ENCODE results near the gene SYT17. TPM values are rescaled to one million over a fixed set of nuclear protein-coding genes. Genes with fewer than 3 reads are reported as not detected.

The SYT17 gene
- polyA plus RNA-seq, 3 donors = 0.81 to 4.9 (median 1.1) TPM

DNA sequence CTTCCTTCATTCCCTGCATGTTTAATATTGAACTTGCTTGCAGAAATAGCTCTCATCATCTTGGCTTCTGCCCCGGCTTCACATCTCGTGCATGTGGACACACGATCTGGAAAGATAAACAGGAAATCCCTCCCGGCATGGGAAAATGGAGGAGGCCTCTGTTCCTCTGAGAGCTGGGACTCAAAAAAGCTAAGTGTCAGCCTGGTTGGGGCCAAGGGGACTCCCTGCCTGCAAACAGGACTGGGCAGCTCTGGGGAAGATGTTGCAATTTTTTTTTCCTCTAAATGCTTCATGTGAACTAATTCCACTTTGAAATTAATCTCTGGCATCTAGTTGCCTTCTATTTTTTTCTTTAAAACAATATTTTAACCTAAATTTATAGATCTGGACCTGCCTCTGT lies 29.4 kb upstream of the SYT17 start:
- no peaks in the 10 kb centered on the region for H3K36me3 ChIP-seq (replicated peaks in 1 of 2; ENCODE audit: control insufficient read depth in 1 of 2, insufficient read depth in 2 of 2, low read length in 2 of 2)
- peaks cover 32% of the 10 kb centered on the region for H3K4me1 Mint-ChIP-seq
- peak overlapping the region in 1 of 2 donors; percentile 69 for H3K4me3 Mint-ChIP-seq
- H3K27me3 Mint-ChIP-seq (ENCODE audit: low read depth in 3 of 3) = peaks cover 3 to 5% (median 5%) of the 10 kb centered on the region in 3 donors
- H3K9ac ChIP-seq (ENCODE audit: insufficient read depth, low read length, poor library complexity, severe bottlenecking) = no peak overlapping the region
- peak overlapping the region; percentile 47 for H2AFZ ChIP-seq (ENCODE audit: insufficient read depth, low read depth, low read length, poor library complexity, severe bottlenecking)
- 36% methylated on average over 3 of the region's 4 CpGs for WGBS (ENCODE audit: insufficient coverage)
- H3K9me3 ChIP-seq (replicated peaks in 1 of 2; ENCODE audit: control insufficient read depth in 1 of 2, insufficient read depth in 1 of 2, low read length in 2 of 2) = no peaks in the 10 kb centered on the region
- no peaks in the 10 kb centered on the region for H3K36me3 Mint-ChIP-seq
- TF ChIP-seq, protein P1, sequence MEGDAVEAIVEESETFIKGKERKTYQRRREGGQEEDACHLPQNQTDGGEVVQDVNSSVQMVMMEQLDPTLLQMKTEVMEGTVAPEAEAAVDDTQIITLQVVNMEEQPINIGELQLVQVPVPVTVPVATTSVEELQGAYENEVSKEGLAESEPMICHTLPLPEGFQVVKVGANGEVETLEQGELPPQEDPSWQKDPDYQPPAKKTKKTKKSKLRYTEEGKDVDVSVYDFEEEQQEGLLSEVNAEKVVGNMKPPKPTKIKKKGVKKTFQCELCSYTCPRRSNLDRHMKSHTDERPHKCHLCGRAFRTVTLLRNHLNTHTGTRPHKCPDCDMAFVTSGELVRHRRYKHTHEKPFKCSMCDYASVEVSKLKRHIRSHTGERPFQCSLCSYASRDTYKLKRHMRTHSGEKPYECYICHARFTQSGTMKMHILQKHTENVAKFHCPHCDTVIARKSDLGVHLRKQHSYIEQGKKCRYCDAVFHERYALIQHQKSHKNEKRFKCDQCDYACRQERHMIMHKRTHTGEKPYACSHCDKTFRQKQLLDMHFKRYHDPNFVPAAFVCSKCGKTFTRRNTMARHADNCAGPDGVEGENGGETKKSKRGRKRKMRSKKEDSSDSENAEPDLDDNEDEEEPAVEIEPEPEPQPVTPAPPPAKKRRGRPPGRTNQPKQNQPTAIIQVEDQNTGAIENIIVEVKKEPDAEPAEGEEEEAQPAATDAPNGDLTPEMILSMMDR (IDR thresholded peaks at IDR 0.05) = no peak
- peak overlapping the region; percentile 14 to 27 for H3K27ac ChIP-seq (ENCODE audit: low read depth in 1 of 2, low read length in 2 of 2)
- H3K4me2 ChIP-seq (replicated peaks; ENCODE audit: extremely low read depth, low read length, poor library complexity, severe bottlenecking) = no peak overlapping the region
- H3K9me3 Mint-ChIP-seq = peaks cover 0 to 2% (median 0%) of the 10 kb centered on the region in 7 donors
- intact Hi-C loops (cut with micrococcal nuclease) = no loop called here
- no peaks in the 10 kb centered on the region for H3K27me3 ChIP-seq (ENCODE audit: control insufficient read depth in 2 of 2, insufficient read depth in 2 of 2, low read length in 2 of 2)
- no peak overlapping the region for H3K4me3 ChIP-seq (replicated peaks in 1 of 3; ENCODE audit: low read depth in 2 of 3, low read length in 3 of 3)
- H3K27ac Mint-ChIP-seq = peak overlapping the region in 4 of 7 donors; percentile 55 to 84 (median 74)
- DNase-seq = peak in 2 of 3 donors; percentile 26 to 48
- H3K79me2 ChIP-seq (ENCODE audit: insufficient read depth, low read length) = no peaks in the 10 kb centered on the region
- H4K20me1 ChIP-seq (ENCODE audit: insufficient read depth, low read length) = no peaks in the 10 kb centered on the region
- peaks cover 31 to 35% of the 10 kb centered on the region in 2 donors for H3K4me1 ChIP-seq (ENCODE audit: control insufficient read depth in 1 of 2, insufficient read depth in 2 of 2, low read length in 2 of 2)

DNA sequence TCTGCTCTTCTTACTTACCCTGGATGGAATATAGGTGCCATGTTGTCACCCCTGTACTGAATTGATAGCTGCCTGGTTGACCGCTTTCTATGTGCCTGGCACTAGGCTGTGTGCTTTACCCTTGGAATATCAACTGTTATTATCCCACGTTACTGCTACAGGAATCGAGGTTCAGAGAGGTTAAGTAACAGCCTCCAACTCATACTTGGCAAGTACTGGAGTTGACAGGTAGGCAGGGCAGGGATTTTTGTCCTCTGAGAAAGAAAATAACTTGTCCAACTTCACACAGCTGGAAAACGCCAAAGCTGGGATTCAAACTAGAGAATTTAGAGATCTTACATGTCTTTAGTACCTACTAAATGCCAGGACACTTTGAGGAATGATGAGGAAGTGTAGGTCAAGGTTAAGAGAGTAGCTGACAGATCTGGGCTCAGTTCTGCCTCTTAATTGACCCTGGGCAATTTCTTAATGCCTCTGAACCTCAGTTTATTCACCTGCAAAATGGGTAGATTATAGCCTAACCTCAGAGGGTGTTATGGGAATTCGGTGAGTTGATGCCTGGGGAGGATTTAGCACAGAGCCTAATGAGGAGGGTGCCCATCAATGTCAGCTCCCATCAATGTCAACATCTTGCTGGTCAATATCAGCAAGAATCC lies 28.5 kb upstream of the SYT17 start:
- H3K27ac ChIP-seq (ENCODE audit: low read depth in 1 of 2, low read length in 2 of 2) = no peak overlapping the region
- no peaks in the 10 kb centered on the region for H4K20me1 ChIP-seq (ENCODE audit: insufficient read depth, low read length)
- TF ChIP-seq, protein P1 (IDR thresholded peaks at IDR 0.05) = no peak
- H3K9ac ChIP-seq (ENCODE audit: insufficient read depth, low read length, poor library complexity, severe bottlenecking) = no peak overlapping the region
- no peaks in the 10 kb centered on the region for H3K27me3 ChIP-seq (ENCODE audit: control insufficient read depth in 2 of 2, insufficient read depth in 2 of 2, low read length in 2 of 2)
- no peak overlapping the region for H3K4me2 ChIP-seq (replicated peaks; ENCODE audit: extremely low read depth, low read length, poor library complexity, severe bottlenecking)
- H2AFZ ChIP-seq (ENCODE audit: insufficient read depth, low read depth, low read length, poor library complexity, severe bottlenecking) = no peak overlapping the region
- no CpG with 5 or more reads among the region's 5 CpGs for WGBS (ENCODE audit: insufficient coverage)
- H3K79me2 ChIP-seq (ENCODE audit: insufficient read depth, low read length) = no peaks in the 10 kb centered on the region
- no peaks in the 10 kb centered on the region for H3K36me3 Mint-ChIP-seq
- peak overlapping the region in 1 of 7 donors; percentile 31 for H3K27ac Mint-ChIP-seq
- no peak for DNase-seq
- H3K9me3 ChIP-seq (replicated peaks in 1 of 2; ENCODE audit: control insufficient read depth in 1 of 2, insufficient read depth in 1 of 2, low read length in 2 of 2) = no peaks in the 10 kb centered on the region
- H3K4me1 Mint-ChIP-seq = peaks cover 32% of the 10 kb centered on the region
- no peak overlapping the region for H3K4me3 Mint-ChIP-seq
- H3K4me3 ChIP-seq (replicated peaks in 1 of 3; ENCODE audit: low read depth in 2 of 3, low read length in 3 of 3) = no peak overlapping the region
- peaks cover 0 to 2% (median 0%) of the 10 kb centered on the region in 7 donors for H3K9me3 Mint-ChIP-seq
- intact Hi-C loops (cut with micrococcal nuclease) = no loop called here
- H3K4me1 ChIP-seq (ENCODE audit: control insufficient read depth in 1 of 2, insufficient read depth in 2 of 2, low read length in 2 of 2) = peaks cover 31 to 35% of the 10 kb centered on the region in 2 donors
- peaks cover 3 to 7% (median 5%) of the 10 kb centered on the region in 3 donors for H3K27me3 Mint-ChIP-seq (ENCODE audit: low read depth in 3 of 3)
- H3K36me3 ChIP-seq (replicated peaks in 1 of 2; ENCODE audit: control insufficient read depth in 1 of 2, insufficient read depth in 2 of 2, low read length in 2 of 2) = no peaks in the 10 kb centered on the region
